H1 (cell line): ENCODE measurements around the gene PLPP4.

Experiments
- CEBPB ChIP-seq: IDR thresholded peaks from 2 replicates; pipeline ENCODE4 v1.6.1; 2012; ENCODE audit warnings: low read depth, low read length
- CTCF ChIP-seq, 3 experiments: IDR thresholded peaks; 1 replicate in 2 of 3; 2 replicates in 1 of 3; pipeline versions ENCODE4 v1.5.1 to v1.6.1; 2011; ENCODE audit warnings: low read length in 3 of 3, mild to moderate bottlenecking in 3 of 3, inconsistent platforms in 2 of 3, low read depth in 1 of 3, moderate library complexity in 1 of 3; ENCODE audit not compliant: insufficient read depth in 1 of 3; ENCODE audit errors: control extremely low read depth in 1 of 3
- EP300 ChIP-seq, 2 experiments: IDR thresholded peaks; 1 replicate in 1 of 2; 2 replicates in 1 of 2; pipeline ENCODE4 v1.6.1; 2011 to 2012; ENCODE audit warnings: low read depth in 2 of 2, low read length in 2 of 2, mild to moderate bottlenecking in 2 of 2, borderline replicate concordance in 1 of 2, inconsistent platforms in 1 of 2, moderate library complexity in 1 of 2
- KDM1A ChIP-seq: fragments of 200-600, 300-600 bp; sonication (generic); IDR thresholded peaks from 2 replicates; pipeline ENCODE4 v1.7.1; 2016; ENCODE audit warnings: mild to moderate bottlenecking, low read length, borderline replicate concordance
- NRF1 ChIP-seq: IDR thresholded peaks from 2 replicates; pipeline ENCODE4 v1.6.1; 2011; ENCODE audit warnings: mild to moderate bottlenecking, low read depth, low read length, improper control_type of control experiment
- RAD21 ChIP-seq, 2 experiments: IDR thresholded peaks in 1 of 2; conservative IDR thresholded peaks in 1 of 2; 2 replicates each; pipeline ENCODE4 v1.6.1; 2011; ENCODE audit warnings: low read depth in 2 of 2, low read length in 2 of 2, improper control_type of control experiment in 1 of 2, inconsistent platforms in 1 of 2, mild to moderate bottlenecking in 1 of 2, moderate library complexity in 1 of 2
- RBBP5 ChIP-seq: IDR thresholded peaks from 2 replicates; pipeline ENCODE4 v1.7.1; 2012; ENCODE audit warnings: low read depth, mild to moderate bottlenecking, inconsistent platforms, low read length, moderate library complexity, borderline replicate concordance
- SP2 ChIP-seq: IDR thresholded peaks from 2 replicates; pipeline ENCODE4 v1.6.1; 2012; ENCODE audit warnings: mild to moderate bottlenecking, low read length, inconsistent platforms
- SRF ChIP-seq: IDR thresholded peaks from 2 replicates; pipeline ENCODE4 v1.6.1; 2011; ENCODE audit warnings: mild to moderate bottlenecking, low read depth, low read length, moderate library complexity
- ZNF274 ChIP-seq: IDR thresholded peaks from 2 replicates; pipeline ENCODE4 v1.7.0; 2012; ENCODE audit warnings: low read length, borderline replicate concordance; ENCODE audit errors: extremely low read depth

- no peak for TF ChIP-seq RAD21 (IDR thresholded peaks at IDR 0.05 in 1 of 2, conservative IDR thresholded peaks at IDR 0.05 in 1 of 2; ENCODE audit: low read depth in 2 of 2, low read length in 2 of 2)
- no peak for TF ChIP-seq CTCF (IDR thresholded peaks at IDR 0.05; ENCODE audit: control extremely low read depth in 1 of 3, insufficient read depth in 1 of 3, low read depth in 1 of 3, low read length in 3 of 3)
- TF ChIP-seq ZNF274: no peak
- TF ChIP-seq CEBPB: no peak
- TF ChIP-seq SP2: no peak
- TF ChIP-seq NRF1: no peak
- TF ChIP-seq RBBP5: no peak
- TF ChIP-seq KDM1A: no peak
- TF ChIP-seq SRF: no peak
- no peak for TF ChIP-seq EP300 (IDR thresholded peaks at IDR 0.05; ENCODE audit: borderline replicate concordance in 1 of 2, low read depth in 2 of 2, low read length in 2 of 2)
These were observed 149.2 kb downstream of the PLPP4 start for GRCh38 chr10:120606051-120606764.
